Hepatocyte (in vitro differentiated cells): ENCODE data around the gene ACACA. TPM values are rescaled to one million over a fixed set of nuclear protein-coding genes. Genes with fewer than 3 reads are reported as not detected.
"Not testable (repeated sequence)": the region's sequence is repeated elsewhere in the genome, so short reads cannot be mapped to it uniquely, and the experiment has no call there.

ENCODE experiments used
- DNase-seq: peaks from one replicate; pipeline ENCODE4 v3.0.0-alpha.2; 2016; ENCODE audit warnings: low spot score
- H2AFZ ChIP-seq: fragments of 200-600 bp; sonication (generic); 2 replicates; pipeline ENCODE4 v1.6.0; 2016; ENCODE audit warnings: antibody characterized with exemption, mild to moderate bottlenecking
- H3K27ac ChIP-seq: fragments of 200-600 bp; sonication (generic); 2 replicates; pipeline ENCODE4 v1.5.1; 2016; ENCODE audit warnings: mild to moderate bottlenecking
- H3K27me3 ChIP-seq: fragments of 200-600 bp; sonication (generic); 2 replicates; pipeline ENCODE4 v1.6.1; 2016
- H3K36me3 ChIP-seq: fragments of 200-600 bp; sonication (generic); replicated peaks from 2 replicates; pipeline ENCODE4 v1.5.1; 2016; ENCODE audit warnings: low read depth; ENCODE audit not compliant: insufficient read depth
- H3K4me1 ChIP-seq: fragments of 200-600 bp; sonication (generic); 2 replicates; pipeline ENCODE4 v1.5.1; 2016; ENCODE audit warnings: mild to moderate bottlenecking, moderate library complexity; ENCODE audit not compliant: insufficient read depth
- H3K4me2 ChIP-seq: fragments of 200-600 bp; sonication (generic); 2 replicates; pipeline ENCODE4 v1.6.0; 2016
- H3K4me3 ChIP-seq: fragments of 200-600 bp; sonication (generic); 2 replicates; pipeline ENCODE4 v1.5.1; 2016; ENCODE audit warnings: mild to moderate bottlenecking
- H3K79me2 ChIP-seq: fragments of 200-600 bp; sonication (generic); 2 replicates; pipeline ENCODE4 v1.6.0; 2017; ENCODE audit warnings: mild to moderate bottlenecking
- H3K9me2 ChIP-seq: fragments of 200-600 bp; sonication (generic); replicated peaks from 2 replicates; pipeline ENCODE4 v1.6.0; 2017; ENCODE audit warnings: mild to moderate bottlenecking; ENCODE audit not compliant: insufficient read depth
- H3K9me3 ChIP-seq: fragments of 200-600 bp; sonication (generic); 2 replicates; pipeline ENCODE4 v1.5.1; 2016; ENCODE audit warnings: low read depth, mild to moderate bottlenecking
- H4K20me1 ChIP-seq: fragments of 200-600 bp; sonication (generic); 2 replicates; pipeline ENCODE4 v1.6.0; 2016; ENCODE audit warnings: mild to moderate bottlenecking; ENCODE audit not compliant: insufficient read depth, poor library complexity, severe bottlenecking
- EZH2 ChIP-seq: fragments of 200-600 bp; sonication (generic); IDR thresholded peaks from 2 replicates; pipeline ENCODE4 v1.6.1; 2016; ENCODE audit warnings: antibody characterized with exemption, mild to moderate bottlenecking, borderline replicate concordance
- EZH2phosphoT487 ChIP-seq: fragments of 200-600 bp; sonication (generic); IDR thresholded peaks from one replicate; pipeline ENCODE4 v1.6.1; 2018; ENCODE audit warnings: antibody characterized with exemption, mild to moderate bottlenecking, low read depth, moderate library complexity; ENCODE audit not compliant: unreplicated experiment, severe bottlenecking
- WGBS: methylation state at CpG from one replicate; pipeline ENCODE4 v1.1.6; 2016; ENCODE audit warnings: low lambda C conversion rate; ENCODE audit errors: missing lambda C conversion rate; 5-methylcytosine and 5-hydroxymethylcytosine counted together
- polyA plus RNA-seq: library from polyadenylated mRNA; unstranded; fragments of >200 nt; fragmentation: Nextera tagmentation; extraction: Ambion mirVana; gene quantifications from 2 replicates; pipeline ENCODE4 v1.2.1, GENCODE V29; 2016
- total RNA-seq: library from RNA; depleted of rRNA; stranded (reverse); fragments of >200 nt; gene quantifications from 2 replicates; pipeline ENCODE4 v1.2.3, GENCODE V29; 2014
- TF ChIP-seq, protein P1 (sequence below): fragments of 200-600 bp; sonication (generic); IDR thresholded peaks from 2 replicates; pipeline ENCODE4 v1.5.1; 2016; ENCODE audit warnings: antibody characterized with exemption, mild to moderate bottlenecking; ENCODE audit not compliant: poor library complexity

Gene ACACA
- total and polyA plus RNA-seq, 2 experiments from 2014 or later, result 37.4 to 53.8 TPM

DNA sequence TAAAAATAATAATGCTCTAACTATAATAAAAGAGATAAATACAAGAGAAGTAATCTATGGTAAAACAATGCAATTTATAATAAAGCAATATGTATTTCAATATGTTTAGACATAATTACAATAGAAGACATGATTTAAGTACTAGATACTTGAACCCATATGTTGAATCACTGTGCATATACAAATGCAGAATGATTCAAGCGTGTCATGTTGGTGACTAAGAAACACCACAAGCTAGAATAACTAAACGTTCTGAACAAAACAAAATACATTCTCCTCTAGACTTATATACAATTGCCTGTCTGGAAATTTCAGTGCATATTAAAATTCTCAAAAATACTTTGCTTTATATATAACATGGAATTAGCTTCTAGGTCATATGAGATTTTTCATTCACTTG lies 11.2 kb upstream of the ACACA start:
- Histone ChIP-seq H3K27ac (no peak overlapping the region), H3K27me3 (no peaks in the 10 kb centered on the region), H3K4me2 (no peak overlapping the region), H3K4me3 (no peak overlapping the region), H2AFZ (no peak overlapping the region), H3K79me2 (peaks cover 7% of the 10 kb centered on the region), H3K9me3 (no peaks in the 10 kb centered on the region), H3K36me3 (no peaks in the 10 kb centered on the region), H3K9me2 (no peaks in the 10 kb centered on the region), H3K4me1 (no peaks in the 10 kb centered on the region), H4K20me1 (no peaks in the 10 kb centered on the region)
- TF ChIP-seq EZH2 (no peak), EZH2phosphoT487 (no peak)
- TF ChIP-seq, protein P1, sequence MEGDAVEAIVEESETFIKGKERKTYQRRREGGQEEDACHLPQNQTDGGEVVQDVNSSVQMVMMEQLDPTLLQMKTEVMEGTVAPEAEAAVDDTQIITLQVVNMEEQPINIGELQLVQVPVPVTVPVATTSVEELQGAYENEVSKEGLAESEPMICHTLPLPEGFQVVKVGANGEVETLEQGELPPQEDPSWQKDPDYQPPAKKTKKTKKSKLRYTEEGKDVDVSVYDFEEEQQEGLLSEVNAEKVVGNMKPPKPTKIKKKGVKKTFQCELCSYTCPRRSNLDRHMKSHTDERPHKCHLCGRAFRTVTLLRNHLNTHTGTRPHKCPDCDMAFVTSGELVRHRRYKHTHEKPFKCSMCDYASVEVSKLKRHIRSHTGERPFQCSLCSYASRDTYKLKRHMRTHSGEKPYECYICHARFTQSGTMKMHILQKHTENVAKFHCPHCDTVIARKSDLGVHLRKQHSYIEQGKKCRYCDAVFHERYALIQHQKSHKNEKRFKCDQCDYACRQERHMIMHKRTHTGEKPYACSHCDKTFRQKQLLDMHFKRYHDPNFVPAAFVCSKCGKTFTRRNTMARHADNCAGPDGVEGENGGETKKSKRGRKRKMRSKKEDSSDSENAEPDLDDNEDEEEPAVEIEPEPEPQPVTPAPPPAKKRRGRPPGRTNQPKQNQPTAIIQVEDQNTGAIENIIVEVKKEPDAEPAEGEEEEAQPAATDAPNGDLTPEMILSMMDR, result no peak
- 94% methylated on average over 2 of the region's 2 CpGs for WGBS
- DNase-seq, result no peak

GRCh38 chr17:37413875-37414519 lies 7.4 kb upstream of the ACACA start:
- H4K20me1 ChIP-seq, result no peaks in the 10 kb centered on the region
- 99% methylated on average over 7 of the region's 7 CpGs for WGBS
- no peak for DNase-seq
- peaks cover 14% of the 10 kb centered on the region for H3K79me2 ChIP-seq
- H2AFZ ChIP-seq, result no peak overlapping the region
- H3K4me3 ChIP-seq, result no peak overlapping the region
- no peak overlapping the region for H3K4me2 ChIP-seq
- TF ChIP-seq, protein P1, result peak; percentile 9
- TF ChIP-seq EZH2phosphoT487, result no peak
- no peak for TF ChIP-seq EZH2
- H3K9me3 ChIP-seq, result no peaks in the 10 kb centered on the region
- no peaks in the 10 kb centered on the region for H3K9me2 ChIP-seq
- no peaks in the 10 kb centered on the region for H3K27me3 ChIP-seq
- H3K4me1 ChIP-seq, result no peaks in the 10 kb centered on the region
- no peak overlapping the region for H3K27ac ChIP-seq
- H3K36me3 ChIP-seq, result no peaks in the 10 kb centered on the region

DNA sequence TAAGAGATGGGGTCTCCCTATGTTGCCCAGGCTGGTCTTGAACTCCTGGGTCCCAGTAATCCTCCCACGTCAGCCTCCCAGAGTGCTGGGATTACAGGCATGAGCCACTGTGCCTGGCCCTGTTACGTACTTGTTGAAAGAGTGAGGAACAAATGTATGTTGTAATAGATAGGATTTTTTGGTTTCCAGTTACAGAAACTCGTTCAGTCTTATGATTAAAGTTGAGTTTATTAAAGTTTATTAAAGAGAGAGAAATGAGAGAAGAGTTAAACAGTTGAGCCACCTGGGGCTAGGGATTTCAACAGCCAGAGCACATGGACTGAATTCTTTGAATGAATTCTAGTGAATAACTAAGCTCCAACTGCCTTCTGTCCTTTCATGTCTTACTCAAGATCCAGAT lies 3.7 kb upstream of the ACACA start:
- no peak for DNase-seq
- no peaks in the 10 kb centered on the region for H3K4me1 ChIP-seq
- no peaks in the 10 kb centered on the region for H3K36me3 ChIP-seq
- peaks cover 34% of the 10 kb centered on the region for H3K79me2 ChIP-seq
- no peaks in the 10 kb centered on the region for H3K27me3 ChIP-seq
- no peaks in the 10 kb centered on the region for H3K9me3 ChIP-seq
- TF ChIP-seq EZH2, result no peak
- no peak for TF ChIP-seq EZH2phosphoT487
- TF ChIP-seq, protein P1, result no peak
- H4K20me1 ChIP-seq, result no peaks in the 10 kb centered on the region
- H3K4me2 ChIP-seq, result no peak overlapping the region
- no peak overlapping the region for H3K27ac ChIP-seq
- no peak overlapping the region for H3K4me3 ChIP-seq
- no peak overlapping the region for H2AFZ ChIP-seq
- 84% methylated on average over 3 of the region's 3 CpGs for WGBS
- H3K9me2 ChIP-seq, result no peaks in the 10 kb centered on the region

GRCh38 chr17:37408145-37408479 lies 1.5 kb upstream of the ACACA start:
- not testable (repeated sequence) for DNase-seq, H3K9me3 ChIP-seq, H3K4me1 ChIP-seq, H4K20me1 ChIP-seq, H3K9me2 ChIP-seq, H3K27ac ChIP-seq, H3K36me3 ChIP-seq, H3K27me3 ChIP-seq, H2AFZ ChIP-seq, H3K4me3 ChIP-seq
- Histone ChIP-seq H3K79me2 (peaks cover 40% of the 10 kb centered on the region), H3K4me2 (peak overlapping the region; percentile 83)
- 95% methylated on average over 13 of the region's 13 CpGs for WGBS
